ENCODE results near the gene RCHY1.

DNA sequence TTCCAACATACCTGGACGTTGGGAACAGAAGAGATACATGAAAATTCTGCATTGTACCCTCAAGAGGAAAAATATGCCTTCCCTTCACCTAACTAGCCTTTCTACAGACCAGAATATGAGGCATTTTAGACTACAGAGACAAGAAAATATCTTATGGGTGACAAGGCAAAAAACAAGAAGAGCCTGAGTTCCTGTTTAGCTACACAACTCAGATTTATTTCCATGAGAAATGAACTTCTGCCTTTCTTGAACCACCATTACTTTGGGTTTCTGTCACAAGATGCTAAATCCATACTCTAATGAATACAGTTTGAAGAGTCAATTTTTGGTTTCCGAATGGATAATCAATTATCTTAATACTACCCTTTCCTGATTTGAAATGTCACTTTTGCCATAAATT is 18.7 kb downstream of the RCHY1 start:
- TF ChIP-seq, protein P1, sequence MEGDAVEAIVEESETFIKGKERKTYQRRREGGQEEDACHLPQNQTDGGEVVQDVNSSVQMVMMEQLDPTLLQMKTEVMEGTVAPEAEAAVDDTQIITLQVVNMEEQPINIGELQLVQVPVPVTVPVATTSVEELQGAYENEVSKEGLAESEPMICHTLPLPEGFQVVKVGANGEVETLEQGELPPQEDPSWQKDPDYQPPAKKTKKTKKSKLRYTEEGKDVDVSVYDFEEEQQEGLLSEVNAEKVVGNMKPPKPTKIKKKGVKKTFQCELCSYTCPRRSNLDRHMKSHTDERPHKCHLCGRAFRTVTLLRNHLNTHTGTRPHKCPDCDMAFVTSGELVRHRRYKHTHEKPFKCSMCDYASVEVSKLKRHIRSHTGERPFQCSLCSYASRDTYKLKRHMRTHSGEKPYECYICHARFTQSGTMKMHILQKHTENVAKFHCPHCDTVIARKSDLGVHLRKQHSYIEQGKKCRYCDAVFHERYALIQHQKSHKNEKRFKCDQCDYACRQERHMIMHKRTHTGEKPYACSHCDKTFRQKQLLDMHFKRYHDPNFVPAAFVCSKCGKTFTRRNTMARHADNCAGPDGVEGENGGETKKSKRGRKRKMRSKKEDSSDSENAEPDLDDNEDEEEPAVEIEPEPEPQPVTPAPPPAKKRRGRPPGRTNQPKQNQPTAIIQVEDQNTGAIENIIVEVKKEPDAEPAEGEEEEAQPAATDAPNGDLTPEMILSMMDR (IDR thresholded peaks at IDR 0.05; ENCODE audit: insufficient read depth, low read depth, low read length) = no peak
- no peak for TF ChIP-seq EZH2 (IDR thresholded peaks at IDR 0.05; ENCODE audit: insufficient read depth, low read length)
